SU-DHL-6 (cell line): ENCODE data around the gene ASGR1.
"Not testable (repeated sequence)": the region's sequence is repeated elsewhere in the genome, so short reads cannot be mapped to it uniquely, and the experiment has no call there.

Experiments
- H2AFZ ChIP-seq: fragments of 200-600 bp; sonication (generic); 2 replicates; pipeline ENCODE4 v1.6.1; 2014; ENCODE audit warnings: low read depth, mild to moderate bottlenecking, moderate library complexity, mixed read lengths, antibody characterized with exemption, low read length; ENCODE audit not compliant: severe bottlenecking
- H3F3A ChIP-seq: fragments of 200-600 bp; shearing (Covaris generic); 2 replicates; pipeline ENCODE4 v1.6.0; 2016; ENCODE audit warnings: antibody characterized with exemption, mild to moderate bottlenecking; ENCODE audit not compliant: insufficient read depth
- H3K27ac ChIP-seq: fragments of 200-600 bp; sonication (generic); 2 replicates; pipeline ENCODE4 v1.5.1; 2016; ENCODE audit warnings: low read depth, mild to moderate bottlenecking, low read length, moderate library complexity, mixed read lengths
- H3K27me3 ChIP-seq: fragments of 200-600 bp; sonication (generic), shearing (Covaris generic); 2 replicates; pipeline ENCODE4 v1.6.0; 2014; ENCODE audit warnings: mild to moderate bottlenecking, low read length
- H3K36me3 ChIP-seq: fragments of 200-600 bp; sonication (generic); 2 replicates; pipeline ENCODE4 v1.6.1; 2014; ENCODE audit warnings: mild to moderate bottlenecking, low read length, mixed read lengths
- H3K4me2 ChIP-seq: fragments of 300-600, 200-600 bp; shearing (Covaris generic), sonication (generic); 2 replicates; pipeline ENCODE4 v1.6.0; 2014; ENCODE audit warnings: low read length, low read depth, mild to moderate bottlenecking; ENCODE audit not compliant: poor library complexity, severe bottlenecking
- H3K4me3 ChIP-seq: fragments of 200-600 bp; sonication (generic); 2 replicates; pipeline ENCODE4 v1.5.1; 2014; ENCODE audit warnings: antibody characterized with exemption, low read length, mild to moderate bottlenecking, mixed read lengths; ENCODE audit not compliant: insufficient read depth, poor library complexity, severe bottlenecking
- H3K79me2 ChIP-seq: fragments of 200-600 bp; sonication (generic); 2 replicates; pipeline ENCODE4 v1.6.1; 2014; ENCODE audit warnings: mild to moderate bottlenecking, low read length, moderate library complexity; ENCODE audit not compliant: insufficient read depth
- H3K9ac ChIP-seq: fragments of 200-600 bp; sonication (generic); 2 replicates; pipeline ENCODE4 v1.7.0; 2014; ENCODE audit warnings: mild to moderate bottlenecking, low read length
- H3K9me2 ChIP-seq: fragments of 200-600 bp; sonication (generic); replicated peaks from 2 replicates; pipeline ENCODE4 v1.6.1; 2014; ENCODE audit warnings: low read length; ENCODE audit not compliant: insufficient read depth
- H3K9me3 ChIP-seq: fragments of 200-600 bp; sonication (generic); 2 replicates; pipeline ENCODE4 v1.6.1; 2014; ENCODE audit warnings: low read length, mixed read lengths; ENCODE audit not compliant: insufficient read depth
- H4K20me1 ChIP-seq: fragments of 200-600 bp; sonication (generic); 2 replicates; pipeline ENCODE4 v1.6.1; 2014; ENCODE audit warnings: low read depth, mild to moderate bottlenecking, antibody characterized with exemption, low read length, moderate library complexity, mixed read lengths
- EZH2phosphoT487 ChIP-seq: fragments of 200-600 bp; sonication (generic), shearing (Covaris generic); conservative IDR thresholded peaks from 2 replicates; pipeline ENCODE4 v1.6.1; 2018; ENCODE audit warnings: mild to moderate bottlenecking, antibody characterized with exemption, low read length, moderate library complexity, mixed read lengths
- TF ChIP-seq, protein P1 (sequence below): fragments of 200-600 bp; sonication (generic); IDR thresholded peaks from one replicate; pipeline ENCODE4 v1.5.1; 2017; ENCODE audit warnings: antibody characterized with exemption, mild to moderate bottlenecking, low read length, moderate library complexity; ENCODE audit not compliant: insufficient read depth, poor library complexity, severe bottlenecking

ASGR1 gene

GRCh38 chr17:7173687-7174602, 5.2 kb downstream of the ASGR1 start:
- no peak overlapping the region for H3K4me2 ChIP-seq
- no peaks in the 10 kb centered on the region for H3K27me3 ChIP-seq
- H3K9me2 ChIP-seq, result no peaks in the 10 kb centered on the region
- peaks cover 5% of the 10 kb centered on the region; the same call in 1 of the 2 replicates for H3K9me3 ChIP-seq
- no peak for TF ChIP-seq EZH2phosphoT487
- TF ChIP-seq, protein P1, sequence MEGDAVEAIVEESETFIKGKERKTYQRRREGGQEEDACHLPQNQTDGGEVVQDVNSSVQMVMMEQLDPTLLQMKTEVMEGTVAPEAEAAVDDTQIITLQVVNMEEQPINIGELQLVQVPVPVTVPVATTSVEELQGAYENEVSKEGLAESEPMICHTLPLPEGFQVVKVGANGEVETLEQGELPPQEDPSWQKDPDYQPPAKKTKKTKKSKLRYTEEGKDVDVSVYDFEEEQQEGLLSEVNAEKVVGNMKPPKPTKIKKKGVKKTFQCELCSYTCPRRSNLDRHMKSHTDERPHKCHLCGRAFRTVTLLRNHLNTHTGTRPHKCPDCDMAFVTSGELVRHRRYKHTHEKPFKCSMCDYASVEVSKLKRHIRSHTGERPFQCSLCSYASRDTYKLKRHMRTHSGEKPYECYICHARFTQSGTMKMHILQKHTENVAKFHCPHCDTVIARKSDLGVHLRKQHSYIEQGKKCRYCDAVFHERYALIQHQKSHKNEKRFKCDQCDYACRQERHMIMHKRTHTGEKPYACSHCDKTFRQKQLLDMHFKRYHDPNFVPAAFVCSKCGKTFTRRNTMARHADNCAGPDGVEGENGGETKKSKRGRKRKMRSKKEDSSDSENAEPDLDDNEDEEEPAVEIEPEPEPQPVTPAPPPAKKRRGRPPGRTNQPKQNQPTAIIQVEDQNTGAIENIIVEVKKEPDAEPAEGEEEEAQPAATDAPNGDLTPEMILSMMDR, result no peak
- no peak overlapping the region for H3K4me3 ChIP-seq
- no peak overlapping the region for H2AFZ ChIP-seq
- no peaks in the 10 kb centered on the region for H3F3A ChIP-seq
- H3K27ac ChIP-seq, result no peak overlapping the region
- H4K20me1 ChIP-seq, result no peaks in the 10 kb centered on the region
- no peaks in the 10 kb centered on the region for H3K79me2 ChIP-seq
- no peak overlapping the region for H3K9ac ChIP-seq
- H3K36me3 ChIP-seq, result no peaks in the 10 kb centered on the region

DNA sequence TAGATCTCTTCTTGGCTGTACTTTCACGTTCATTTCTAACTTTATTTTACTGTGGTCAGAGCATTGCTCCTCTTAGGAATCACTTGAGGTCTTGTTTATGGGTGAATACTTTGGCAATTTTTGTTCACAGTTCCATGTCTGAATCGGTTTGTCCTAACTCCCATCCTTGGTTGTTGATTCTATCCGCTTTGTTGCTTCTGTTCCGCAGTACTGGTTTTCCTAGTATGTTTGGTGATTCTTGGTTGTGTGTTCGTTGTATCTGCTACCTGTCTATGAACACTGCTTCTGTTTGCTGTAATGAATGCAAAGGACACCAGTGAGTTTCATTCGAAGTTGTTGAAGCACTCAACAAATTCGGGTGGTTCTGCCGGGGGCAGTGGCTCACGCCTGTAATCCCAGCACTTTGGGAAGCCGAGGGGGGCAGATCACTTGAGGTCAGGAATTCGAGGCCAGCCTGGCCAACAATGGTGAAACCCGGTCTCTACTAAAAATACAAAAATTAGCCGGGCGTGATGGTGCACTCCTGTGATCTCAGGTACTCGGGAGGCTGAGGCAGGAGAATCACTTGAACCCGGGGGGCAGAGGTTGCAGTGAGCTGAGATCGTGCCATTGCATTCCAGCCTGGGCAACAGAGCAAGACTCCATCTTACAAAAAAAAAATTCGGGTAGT, 6.5 kb downstream of the ASGR1 start:
- not testable (repeated sequence) for H3K9me3 ChIP-seq, H3K79me2 ChIP-seq, H3F3A ChIP-seq, H3K27ac ChIP-seq, H4K20me1 ChIP-seq, H2AFZ ChIP-seq, H3K4me2 ChIP-seq, H3K9ac ChIP-seq, H3K36me3 ChIP-seq, H3K27me3 ChIP-seq, H3K4me3 ChIP-seq, H3K9me2 ChIP-seq

DNA sequence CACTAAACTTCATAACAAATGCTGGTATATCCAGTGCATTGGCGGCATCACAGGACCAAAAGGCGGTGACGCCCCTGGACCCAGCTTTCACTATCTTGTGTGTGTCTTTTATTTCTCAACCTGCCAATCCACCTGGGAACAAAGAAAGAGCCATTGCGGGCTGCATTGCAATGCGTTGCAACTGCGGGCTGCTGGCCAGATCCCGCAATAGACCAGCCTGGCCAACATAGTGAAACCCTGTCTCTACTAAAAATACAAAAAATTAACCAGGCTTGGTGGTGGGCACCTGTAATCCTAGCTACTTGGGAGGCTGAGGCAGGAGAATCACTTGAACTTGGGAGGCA, 9.6 kb downstream of the ASGR1 start:
- H3K9me2 ChIP-seq, H3F3A ChIP-seq, H3K4me2 ChIP-seq, H3K27ac ChIP-seq, H3K9me3 ChIP-seq, H2AFZ ChIP-seq, H3K79me2 ChIP-seq, H4K20me1 ChIP-seq, H3K36me3 ChIP-seq, H3K9ac ChIP-seq, H3K27me3 ChIP-seq, H3K4me3 ChIP-seq: not testable (repeated sequence)

DNA sequence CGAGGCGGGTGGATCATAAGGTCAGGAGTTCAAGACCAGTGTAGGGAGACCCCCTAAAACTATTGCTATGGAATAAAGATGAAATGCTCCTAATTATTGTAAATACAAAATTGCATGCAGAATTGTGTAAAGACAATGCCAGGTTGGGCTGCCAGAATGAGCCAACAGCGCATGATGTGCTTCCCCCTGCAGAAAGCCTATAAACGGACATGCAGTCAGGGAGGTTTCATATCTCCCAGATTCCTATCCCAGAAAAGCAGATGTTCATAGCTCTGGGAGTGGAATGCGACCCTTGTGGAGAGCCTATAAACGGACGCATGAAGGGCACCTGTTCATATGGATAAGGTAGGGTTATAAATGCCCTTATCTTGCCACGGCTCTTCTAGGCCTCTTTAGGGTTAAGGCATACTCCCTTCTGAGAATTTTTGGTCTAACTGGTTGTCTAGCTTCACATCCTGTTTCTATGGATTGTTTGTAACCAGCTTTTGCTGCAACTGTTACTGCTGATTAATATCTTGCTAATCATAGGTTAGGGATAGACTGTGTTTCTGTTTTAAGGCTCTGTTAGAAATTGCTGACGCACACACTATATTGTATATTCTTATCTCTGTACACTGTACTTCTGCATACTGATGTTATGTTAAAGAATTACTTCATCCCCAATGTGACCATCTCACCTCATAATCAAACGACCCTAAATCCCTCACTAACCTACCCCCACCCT, 10.2 kb downstream of the ASGR1 start:
- not testable (repeated sequence) for H3K9ac ChIP-seq, H4K20me1 ChIP-seq

More for the DNA sequence above, 10.2 kb downstream of the ASGR1 start:
- not testable (repeated sequence) for H3F3A ChIP-seq, H3K27me3 ChIP-seq, H2AFZ ChIP-seq, H3K79me2 ChIP-seq, H3K36me3 ChIP-seq, H3K4me2 ChIP-seq, H3K9me2 ChIP-seq, H3K4me3 ChIP-seq, H3K9me3 ChIP-seq, H3K27ac ChIP-seq
